Measurements from ENCODE around the gene DPYSL5. TPM values are rescaled to one million over a fixed set of nuclear protein-coding genes. Genes with fewer than 3 reads are reported as not detected.

Gene DPYSL5
- total and polyA plus RNA-seq, 9 of the 15 experiments (the other 6 are each of a cell fraction or from before 2014, with no cell fraction given), result 0.06 TPM; not detected in 8

- TF ChIP-seq MAZ (CRISPR knock-in tag; conservative IDR thresholded peaks at IDR 0.05 in 1 of 2, IDR thresholded peaks at IDR 0.05 in 1 of 2) (no peak), BHLHE40 (IDR thresholded peaks at IDR 0.05; ENCODE audit: low read length) (no peak), TCF7L2 (IDR thresholded peaks at IDR 0.05; ENCODE audit: low read depth, low read length) (no peak), HDGF (IDR thresholded peaks at IDR 0.05) (no peak)
These were observed 93.6 kb downstream of the DPYSL5 start (continued) for GRCh38 chr2:26941486-26941885.

- no peak overlapping the region for H3K4me3 ChIP-seq
- BruUV-seq (replicated peaks), result no TSS peak
- ChIA-PET CTCF (ENCODE audit: low intra/inter-chr PET ratio) (interaction anchor here (0.5 to 2.0 kb wide), 5 partner anchors 11 to 337 kb away, joined by 3 to 19 read pairs (median 4); no protein-coding TSS in a partner anchor), POLR2A (interaction anchor here (0.5 to 1.5 kb wide), 7 partner anchors 9 to 109 kb away, joined by 3 to 8 read pairs (median 3); partner anchors contain the start of gene AGBL5)
- peak overlapping the region; percentile 46; the same call in 1 of the 2 replicates for H2AFZ ChIP-seq (ENCODE audit: low read depth, low read length)
- H3K36me3 ChIP-seq (ENCODE audit: control insufficient read depth, insufficient read depth, low read length), result no peaks in the 10 kb centered on the region
- H3K9me1 ChIP-seq (ENCODE audit: control insufficient read depth, insufficient read depth, low read length), result no peaks in the 10 kb centered on the region
- H4K20me1 ChIP-seq (replicated peaks; ENCODE audit: control insufficient read depth, insufficient read depth, low read length), result no peaks in the 10 kb centered on the region; the same call in 1 of the 2 replicates
- no peaks in the 10 kb centered on the region for H3K79me2 ChIP-seq (ENCODE audit: control insufficient read depth, insufficient read depth, low read length)
- FAIRE-seq (peak; percentile 91), DNase-seq (ENCODE audit: extremely low read depth in 1 of 4, low spot score in 3 of 4) (peak; percentile 82 to 84 (median 84)), ATAC-seq (peak; percentile 83)
- WGBS (ENCODE audit: insufficient coverage, low coverage, missing lambda C conversion rate), result 19% methylated on average over 23 of the region's 28 CpGs
- peaks cover 11 to 40% of the 10 kb centered on the region in 2 experiments; a peak in 4 of 5 replicates for H3K27me3 ChIP-seq (ENCODE audit: control insufficient read depth in 2 of 2, insufficient read depth in 2 of 2, low read length in 2 of 2)
- H3K27ac ChIP-seq (ENCODE audit: extremely low read depth, low read depth, low read length), result no peak overlapping the region
- H3K9me3 ChIP-seq (replicated peaks; ENCODE audit: control insufficient read depth, insufficient read depth, low read depth, low read length), result no peaks in the 10 kb centered on the region
- in situ Hi-C loops (cut with MboI) (loop anchor here (10.0 kb wide), 1 partner anchor 98 kb away; the partner anchor contains the start of gene DPYSL5), intact Hi-C loops (cut with micrococcal nuclease) (loop anchor here (1.0 kb wide), 1 partner anchor 96 kb away; no protein-coding TSS in a partner anchor)
- H3K4me2 ChIP-seq (ENCODE audit: insufficient read depth, low read length), result no peak overlapping the region
- no peak overlapping the region for H3K9ac ChIP-seq (ENCODE audit: insufficient read depth in 1 of 2, low read depth in 2 of 2, low read length in 2 of 2)
- peaks cover 0 to 21% of the 10 kb centered on the region in 2 experiments; a peak in 4 of 5 replicates for H3K4me1 ChIP-seq (replicated peaks in 1 of 2; ENCODE audit: control insufficient read depth in 2 of 2, insufficient read depth in 2 of 2, low read length in 2 of 2)
- TF ChIP-seq DACH1 (IDR thresholded peaks at IDR 0.05; ENCODE audit: partially characterized antibody), result no peak
- TF ChIP-seq GTF2A2 (tag; IDR thresholded peaks at IDR 0.05), result no peak
- no peak for TF ChIP-seq ZKSCAN3 (CRISPR knock-in tag; IDR thresholded peaks at IDR 0.05)
- TF ChIP-seq NFIC (IDR thresholded peaks at IDR 0.05), result no peak
- TF ChIP-seq FOXJ3 (CRISPR knock-in tag; IDR thresholded peaks at IDR 0.05), result no peak
- TF ChIP-seq CLOCK (CRISPR knock-in tag; IDR thresholded peaks at IDR 0.05; ENCODE audit: borderline replicate concordance), result no peak
- TF ChIP-seq CSDE1 (IDR thresholded peaks at IDR 0.05), result no peak
- no peak for TF ChIP-seq KLF13 (tag; IDR thresholded peaks at IDR 0.05; ENCODE audit: borderline replicate concordance, low read depth)
- TF ChIP-seq FOXK2 (conservative IDR thresholded peaks at IDR 0.05 in 1 of 2, IDR thresholded peaks at IDR 0.05 in 1 of 2; ENCODE audit: low read depth in 2 of 2), result no peak
- TF ChIP-seq ZNF561 (CRISPR knock-in tag; conservative IDR thresholded peaks at IDR 0.05), result no peak
- TF ChIP-seq CBX3 (IDR thresholded peaks at IDR 0.05; ENCODE audit: borderline replicate concordance in 1 of 2, low read length in 2 of 2), result 0 out of 3 replicates have a peak, but pooled peaks of 1 of the 2 experiments have one; percentile 13
- peak in 1 of 2 experiments; percentile 84; a peak in 2 of 4 replicates for TF ChIP-seq RCOR1 (IDR thresholded peaks at IDR 0.05; ENCODE audit: borderline replicate concordance in 1 of 2, low read depth in 2 of 2, low read length in 2 of 2)
These were observed 94.8 kb downstream of the DPYSL5 start for GRCh38 chr2:26942543-26943295.

All from K562 (cell line).